Measurements from ENCODE around the gene NINL. TPM values are rescaled to one million over a fixed set of nuclear protein-coding genes. Genes with fewer than 3 reads are reported as not detected.

Gene NINL
- total RNA-seq, 1 experiment from 2014 or later: 7.2 TPM

- Histone ChIP-seq H3K27me3 (ENCODE audit: insufficient read depth, low read length) (no peaks in the 10 kb centered on the region), H3K9me3 (ENCODE audit: control insufficient read depth in 1 of 2, insufficient read depth in 1 of 2, low read depth in 1 of 2, low read length in 2 of 2) (no peaks in the 10 kb centered on the region), H3K4me1 (ENCODE audit: control insufficient read depth in 1 of 2, insufficient read depth in 2 of 2, low read length in 2 of 2) (no peaks in the 10 kb centered on the region), H3K79me2 (ENCODE audit: insufficient read depth, low read length) (no peaks in the 10 kb centered on the region), H3K4me3 (replicated peaks in 1 of 2; ENCODE audit: low read depth in 1 of 2, low read length in 2 of 2) (no peak overlapping the region), H3K36me3 (ENCODE audit: control insufficient read depth in 1 of 2, insufficient read depth in 2 of 2, low read length in 2 of 2) (no peaks in the 10 kb centered on the region), H3K9ac (ENCODE audit: low read length) (no peak overlapping the region), H3K27ac (ENCODE audit: low read depth, low read length) (no peak overlapping the region), H2AFZ (ENCODE audit: low read depth, low read length, poor library complexity, severe bottlenecking) (no peak overlapping the region), H3K9me2 (ENCODE audit: insufficient read depth) (no peaks in the 10 kb centered on the region), H3K4me2 (ENCODE audit: low read length) (no peak overlapping the region), H4K20me1 (ENCODE audit: insufficient read depth) (no peaks in the 10 kb centered on the region)
- intact Hi-C loops (cut with micrococcal nuclease): no loop called here
- ChIA-PET RAD21 (ENCODE audit: low non-redundant PET in 1 of 2, low total read pairs in 2 of 2, uncharacterized antibody in 2 of 2, unreplicated experiment in 2 of 2) (no interaction called here), CTCF (no interaction called here), POLR2A (no interaction called here)
- no peak for TF ChIP-seq POLR2A (IDR thresholded peaks at IDR 0.05; ENCODE audit: borderline replicate concordance, extremely low read depth, insufficient read depth, insufficient read length)
- TF ChIP-seq REST (IDR thresholded peaks at IDR 0.05; ENCODE audit: low read depth): no peak
- TF ChIP-seq JUND (IDR thresholded peaks at IDR 0.05): no peak
- TF ChIP-seq EZH2phosphoT487 (IDR thresholded peaks at IDR 0.05; ENCODE audit: borderline replicate concordance): no peak
- no peak for TF ChIP-seq SP1 (IDR thresholded peaks at IDR 0.05; ENCODE audit: low read depth)
- TF ChIP-seq RAD21 (IDR thresholded peaks at IDR 0.05; ENCODE audit: low read depth): no peak
- no peak for TF ChIP-seq ZFX (IDR thresholded peaks at IDR 0.05)
- TF ChIP-seq ATF3 (IDR thresholded peaks at IDR 0.05): no peak
- TF ChIP-seq SIN3A (IDR thresholded peaks at IDR 0.05; ENCODE audit: low read depth): no peak
- no peak for TF ChIP-seq FOSL1 (IDR thresholded peaks at IDR 0.05; ENCODE audit: low read depth)
- TF ChIP-seq MAX (IDR thresholded peaks at IDR 0.05): no peak
- TF ChIP-seq CEBPB (IDR thresholded peaks at IDR 0.05; ENCODE audit: low read depth): no peak
- TF ChIP-seq ZBTB33 (IDR thresholded peaks at IDR 0.05; ENCODE audit: extremely low read depth, insufficient replicate concordance, low read length): no peak
- TF ChIP-seq EGR1 (IDR thresholded peaks at IDR 0.05; ENCODE audit: low read depth): no peak
- TF ChIP-seq YY1 (IDR thresholded peaks at IDR 0.05; ENCODE audit: extremely low read depth, insufficient replicate concordance, low read depth, low read length): no peak
- no peak for TF ChIP-seq ELF1 (IDR thresholded peaks at IDR 0.05; ENCODE audit: borderline replicate concordance, low read depth)
- no peak for TF ChIP-seq SRF (IDR thresholded peaks at IDR 0.05; ENCODE audit: low read depth)
- TF ChIP-seq ZNF274 (IDR thresholded peaks at IDR 0.05; ENCODE audit: low read depth, low read length): no peak
- no peak for TF ChIP-seq EZH2 (IDR thresholded peaks at IDR 0.05)
- no peak for TF ChIP-seq POLR2AphosphoS5 (IDR thresholded peaks at IDR 0.05; ENCODE audit: low read depth, low read length)
- ATAC-seq: no peak
- no TSS peak for BruUV-seq (replicated peaks)
- DNase-seq (ENCODE audit: low read depth, low spot score): no peak
Measured at GRCh38 chr20:25460566-25461280, 124.6 kb downstream of the NINL start.
